Mesenchymal stem cell (in vitro differentiated cells and primary cell): ENCODE measurements around the gene FUS.

Experiments
- DNase-seq: peaks from one replicate; pipeline ENCODE4 v3.0.0-alpha.2; 2013
- H2AFZ ChIP-seq: one replicate; pipeline ENCODE4 v1.6.1; 2013; ENCODE audit warnings: low read depth, mild to moderate bottlenecking, control low read depth, inconsistent platforms, low read length, moderate library complexity
- H2AK5ac ChIP-seq: 2 replicates; pipeline ENCODE4 v1.6.1; 2013; ENCODE audit warnings: low read length, moderate library complexity, mild to moderate bottlenecking, inconsistent platforms; ENCODE audit not compliant: severe bottlenecking
- H2BK120ac ChIP-seq: one replicate; pipeline ENCODE4 v1.6.1; 2013; ENCODE audit warnings: low read depth, mild to moderate bottlenecking, inconsistent platforms, low read length, moderate library complexity
- H2BK12ac ChIP-seq, 2 experiments: one replicate each; pipeline ENCODE4 v1.6.1; 2013; ENCODE audit warnings: inconsistent platforms in 2 of 2, low read length in 2 of 2, mild to moderate bottlenecking in 2 of 2, moderate library complexity in 2 of 2, control low read depth in 1 of 2
- H2BK15ac ChIP-seq: one replicate; pipeline ENCODE4 v1.6.1; 2013; ENCODE audit warnings: mild to moderate bottlenecking, low read depth, inconsistent platforms; ENCODE audit not compliant: poor library complexity, severe bottlenecking
- H2BK5ac ChIP-seq: 2 replicates; pipeline ENCODE4 v1.6.1; 2013; ENCODE audit warnings: low read depth, mild to moderate bottlenecking, low read length, control low read depth, inconsistent platforms; ENCODE audit not compliant: poor library complexity, severe bottlenecking
- H3K14ac ChIP-seq, 2 experiments: one replicate each; pipeline ENCODE4 v1.6.1; 2013; ENCODE audit warnings: inconsistent platforms in 2 of 2, low read length in 2 of 2, control low read depth in 1 of 2, mild to moderate bottlenecking in 1 of 2, moderate library complexity in 1 of 2
- H3K18ac ChIP-seq, 2 experiments: one replicate each; pipeline ENCODE4 v1.6.1; 2013; ENCODE audit warnings: inconsistent platforms in 2 of 2, low read length in 2 of 2, control low read depth in 1 of 2, low read depth in 1 of 2, mild to moderate bottlenecking in 1 of 2
- H3K23ac ChIP-seq, 2 experiments: one replicate each; pipeline ENCODE4 v1.6.1; 2013; ENCODE audit warnings: inconsistent platforms in 2 of 2, low read length in 2 of 2, mild to moderate bottlenecking in 2 of 2, moderate library complexity in 2 of 2, control low read depth in 1 of 2
- H3K27ac ChIP-seq: 2 replicates; pipeline ENCODE4 v1.5.1; 2013; ENCODE audit warnings: mild to moderate bottlenecking, moderate library complexity, low read length, control low read depth, inconsistent platforms; ENCODE audit not compliant: poor library complexity, severe bottlenecking
- H3K27me3 ChIP-seq, 2 experiments: 2 replicates each; pipeline versions ENCODE4 v1.6.1 to v1.7.0; 2013; ENCODE audit warnings: low read length in 2 of 2, mild to moderate bottlenecking in 2 of 2, moderate library complexity in 2 of 2, control low read depth in 1 of 2, inconsistent platforms in 1 of 2; ENCODE audit not compliant: control insufficient read depth in 1 of 2, insufficient read depth in 1 of 2
- H3K36me3 ChIP-seq, 2 experiments: 2 replicates each; pipeline versions ENCODE4 v1.6.1 to v1.7.0; 2013; ENCODE audit warnings: low read length in 2 of 2, control low read depth in 1 of 2, inconsistent platforms in 1 of 2, low read depth in 1 of 2, mild to moderate bottlenecking in 1 of 2; ENCODE audit not compliant: insufficient read depth in 2 of 2, control insufficient read depth in 1 of 2
- H3K4ac ChIP-seq, 2 experiments: one replicate each; pipeline ENCODE4 v1.6.1; 2013; ENCODE audit warnings: inconsistent platforms in 2 of 2, low read length in 2 of 2, mild to moderate bottlenecking in 2 of 2, moderate library complexity in 2 of 2, control low read depth in 1 of 2, low read depth in 1 of 2
- H3K4me1 ChIP-seq: 2 replicates; pipeline ENCODE4 v1.6.1; 2013; ENCODE audit warnings: low read depth, low read length, control low read depth; ENCODE audit not compliant: control insufficient read depth, insufficient read depth
- H3K4me2 ChIP-seq: 2 replicates; pipeline ENCODE4 v1.6.1; 2013; ENCODE audit warnings: low read length, mild to moderate bottlenecking, inconsistent platforms; ENCODE audit not compliant: poor library complexity, severe bottlenecking
- H3K4me3 ChIP-seq, 2 experiments: 2 replicates each; pipeline versions ENCODE4 v1.5.1 to v1.7.0; 2013; ENCODE audit warnings: low read length in 2 of 2, mild to moderate bottlenecking in 2 of 2, control low read depth in 1 of 2, low read depth in 1 of 2; ENCODE audit not compliant: insufficient read depth in 1 of 2
- H3K79me1 ChIP-seq: replicated peaks from 2 replicates; pipeline ENCODE4 v1.6.1; 2013; ENCODE audit warnings: mild to moderate bottlenecking, control low read depth, low read length, inconsistent platforms; ENCODE audit not compliant: poor library complexity, severe bottlenecking
- H3K9ac ChIP-seq: 2 replicates; pipeline ENCODE4 v1.7.0; 2013; ENCODE audit warnings: mild to moderate bottlenecking, low read length, moderate library complexity
- H3K9me3 ChIP-seq: 2 replicates; pipeline ENCODE4 v1.7.0; 2013; ENCODE audit warnings: mild to moderate bottlenecking, low read length; ENCODE audit not compliant: control insufficient read depth
- H4K8ac ChIP-seq: one replicate; pipeline ENCODE4 v1.6.1; 2013; ENCODE audit warnings: inconsistent platforms, mild to moderate bottlenecking, low read length, moderate library complexity
- H4K91ac ChIP-seq: one replicate; pipeline ENCODE4 v1.6.1; 2013; ENCODE audit warnings: mild to moderate bottlenecking, low read length, inconsistent platforms
- WGBS: methylation state at CpG from one replicate; pipeline ENCODE4 v1.1.7; 2013; ENCODE audit warnings: mixed read lengths; 5-methylcytosine and 5-hydroxymethylcytosine counted together

Gene FUS

GRCh38 chr16:31224092-31224955 is 44.4 kb downstream of the FUS start:
- Histone ChIP-seq H3K4me1 (no peaks in the 10 kb centered on the region), H3K14ac (no peak overlapping the region), H3K4ac (no peak overlapping the region), H2AFZ (no peak overlapping the region), H3K9ac (no peak overlapping the region), H2BK120ac (no peak overlapping the region), H2AK5ac (no peak overlapping the region), H3K4me2 (no peak overlapping the region), H3K4me3 (no peak overlapping the region), H3K23ac (no peak overlapping the region), H2BK12ac (no peak overlapping the region), H2BK15ac (no peak overlapping the region), H3K36me3 (no peaks in the 10 kb centered on the region), H3K27ac (no peak overlapping the region), H3K79me1 (no peaks in the 10 kb centered on the region), H4K91ac (no peak overlapping the region), H3K18ac (no peak overlapping the region), H4K8ac (no peak overlapping the region), H2BK5ac (no peak overlapping the region), H3K27me3 (peaks cover 13 to 18% of the 10 kb centered on the region in 2 experiments), H3K9me3 (no peaks in the 10 kb centered on the region)
- DNase-seq: no peak
- 94% methylated on average over 80 of the region's 80 CpGs for WGBS

- Histone ChIP-seq H3K27ac (no peak overlapping the region), H3K4me3 (no peak overlapping the region), H3K79me1 (no peaks in the 10 kb centered on the region), H2BK12ac (no peak overlapping the region), H2BK15ac (no peak overlapping the region), H3K4ac (no peak overlapping the region), H2AK5ac (no peak overlapping the region), H2BK120ac (no peak overlapping the region), H4K8ac (no peak overlapping the region), H3K27me3 (peaks cover 13 to 18% of the 10 kb centered on the region in 2 experiments), H3K9me3 (no peaks in the 10 kb centered on the region), H4K91ac (no peak overlapping the region), H2AFZ (no peak overlapping the region), H3K4me2 (no peak overlapping the region), H3K18ac (no peak overlapping the region), H2BK5ac (no peak overlapping the region), H3K23ac (no peak overlapping the region), H3K4me1 (no peaks in the 10 kb centered on the region), H3K14ac (no peak overlapping the region), H3K9ac (no peak overlapping the region), H3K36me3 (no peaks in the 10 kb centered on the region)
- DNase-seq: no peak
- WGBS: 80% methylated on average over 2 of the region's 3 CpGs
Observed at GRCh38 chr16:31225193-31225592, 45.3 kb downstream of the FUS start.

GRCh38 chr16:31228206-31228605 is 48.3 kb downstream of the FUS start:
- Histone ChIP-seq H3K9me3 (no peaks in the 10 kb centered on the region), H3K23ac (no peak overlapping the region), H3K4me2 (no peak overlapping the region), H2BK120ac (no peak overlapping the region), H4K8ac (no peak overlapping the region), H3K4me1 (no peaks in the 10 kb centered on the region), H3K4me3 (no peak overlapping the region), H3K9ac (no peak overlapping the region), H2BK15ac (no peak overlapping the region), H3K79me1 (no peaks in the 10 kb centered on the region), H2BK5ac (no peak overlapping the region), H3K14ac (no peak overlapping the region), H3K27me3 (peaks cover 0 to 1% of the 10 kb centered on the region in 2 experiments), H3K4ac (no peak overlapping the region), H2BK12ac (no peak overlapping the region), H3K27ac (no peak overlapping the region), H2AK5ac (no peak overlapping the region), H3K18ac (no peak overlapping the region), H2AFZ (no peak overlapping the region), H4K91ac (no peak overlapping the region), H3K36me3 (no peaks in the 10 kb centered on the region)
- DNase-seq: no peak
- 100% methylated on average over 1 of the region's 4 CpGs for WGBS

- Histone ChIP-seq H3K9ac (no peak overlapping the region), H2AFZ (no peak overlapping the region)
Observed at GRCh38 chr16:31229501-31229900, 49.6 kb downstream of the FUS start.

More at GRCh38 chr16:31229501-31229900, 49.6 kb downstream of the FUS start:
- Histone ChIP-seq H3K27ac (no peak overlapping the region), H3K4me2 (no peak overlapping the region), H2BK15ac (no peak overlapping the region), H2AK5ac (no peak overlapping the region), H3K4me3 (no peak overlapping the region), H3K23ac (no peak overlapping the region), H4K8ac (no peak overlapping the region), H2BK12ac (no peak overlapping the region), H3K79me1 (no peaks in the 10 kb centered on the region), H4K91ac (no peak overlapping the region), H3K36me3 (no peaks in the 10 kb centered on the region), H3K4me1 (no peaks in the 10 kb centered on the region), H3K9me3 (no peaks in the 10 kb centered on the region), H3K18ac (no peak overlapping the region), H3K14ac (no peak overlapping the region), H2BK5ac (no peak overlapping the region), H2BK120ac (no peak overlapping the region), H3K4ac (no peak overlapping the region), H3K27me3 (no peaks in the 10 kb centered on the region)
- no peak for DNase-seq
- 85% methylated on average over 10 of the region's 10 CpGs for WGBS
